GM18505 (cell line): Measurements from ENCODE around the gene LMTK2.

ENCODE experiments used
- ATAC-seq: cut with Tn5 transposase; IDR thresholded peaks from one replicate; pipeline ENCODE4 v1.9.1; 2021; ENCODE audit not compliant: unreplicated experiment
- POLR2A ChIP-seq: IDR thresholded peaks from 4 replicates; pipeline ENCODE4 v1.6.1; 2011; ENCODE audit warnings: borderline replicate concordance; ENCODE audit not compliant: insufficient read depth, insufficient read length; ENCODE audit errors: extremely low read depth

LMTK2 gene

DNA sequence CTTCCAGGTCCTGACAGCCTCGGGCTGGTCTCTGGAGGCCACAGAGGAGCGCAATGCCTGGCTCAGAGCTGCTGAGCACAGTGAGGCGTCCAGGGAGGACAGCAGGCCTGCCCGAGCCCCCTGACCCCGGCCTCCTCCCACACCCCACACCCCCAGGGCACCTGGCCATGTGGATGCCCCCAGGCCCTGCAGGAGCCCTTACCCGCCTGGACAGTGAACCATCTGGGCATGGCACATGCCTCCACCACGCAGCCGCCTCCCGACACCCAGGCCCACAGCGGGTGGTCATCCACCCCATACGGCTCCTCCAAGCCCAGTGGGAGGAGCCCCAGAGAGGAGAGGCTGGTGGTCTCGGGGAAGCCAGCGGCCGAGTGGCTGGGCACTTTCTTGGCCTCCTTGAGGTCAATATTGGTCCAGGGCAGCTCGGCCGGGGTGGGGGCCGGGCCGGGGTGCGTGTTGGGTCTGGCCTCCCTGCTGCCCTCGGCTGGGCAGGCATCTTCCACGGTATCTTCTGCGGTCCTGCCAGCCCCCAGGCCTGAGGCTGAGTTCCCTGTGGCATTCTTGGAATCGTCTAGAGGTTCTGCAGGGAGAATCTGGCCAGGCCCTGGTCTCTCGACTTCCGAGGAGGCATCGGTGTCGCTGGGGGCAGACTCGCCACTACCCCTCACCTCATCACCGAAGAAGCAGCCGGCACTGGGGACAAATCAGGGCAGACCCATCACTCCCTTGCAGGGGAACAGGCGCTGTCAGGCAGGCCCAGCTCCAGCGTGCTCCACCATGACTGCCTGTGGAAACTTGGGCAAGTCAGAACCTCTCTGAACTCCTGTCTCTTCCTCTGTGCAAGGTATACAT, 126.8 kb downstream of the LMTK2 start:
- no peak for TF ChIP-seq POLR2A
- ATAC-seq, result no peak

DNA sequence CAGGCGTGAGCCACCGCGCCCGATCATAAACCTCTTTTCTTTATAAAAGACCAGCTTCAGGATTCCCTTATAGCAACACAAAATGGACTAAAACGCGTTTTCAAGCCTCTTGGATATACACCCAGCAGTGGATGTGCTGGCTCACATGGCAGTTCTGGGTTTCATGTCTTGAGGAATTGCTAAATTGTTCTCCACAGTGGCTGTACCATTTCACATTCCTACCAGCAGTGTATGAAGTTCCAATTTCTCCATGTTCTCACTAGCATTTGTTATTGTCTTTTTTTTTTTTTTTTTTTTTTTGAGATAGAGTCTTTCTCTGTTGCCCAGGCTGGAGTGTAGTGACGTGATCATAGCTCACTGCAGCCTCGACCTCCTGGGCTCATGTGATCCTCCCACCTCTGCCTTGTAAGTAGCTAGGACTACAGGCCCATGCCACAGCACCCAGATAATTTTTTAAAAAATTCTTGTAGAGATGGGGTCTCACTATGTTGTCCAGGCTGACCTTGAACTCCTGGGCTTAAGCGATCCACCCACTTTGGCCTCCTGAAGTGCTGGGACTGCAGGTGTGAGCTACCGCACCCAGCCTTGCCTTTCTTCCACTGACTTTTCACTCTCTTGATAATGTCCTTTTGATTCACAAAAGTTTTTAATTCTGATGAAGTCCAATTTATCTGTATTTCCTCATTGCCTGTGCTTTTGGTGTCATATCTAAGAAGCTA, 127.9 kb downstream of the LMTK2 start:
- no peak for ATAC-seq
- TF ChIP-seq POLR2A, result no peak

DNA sequence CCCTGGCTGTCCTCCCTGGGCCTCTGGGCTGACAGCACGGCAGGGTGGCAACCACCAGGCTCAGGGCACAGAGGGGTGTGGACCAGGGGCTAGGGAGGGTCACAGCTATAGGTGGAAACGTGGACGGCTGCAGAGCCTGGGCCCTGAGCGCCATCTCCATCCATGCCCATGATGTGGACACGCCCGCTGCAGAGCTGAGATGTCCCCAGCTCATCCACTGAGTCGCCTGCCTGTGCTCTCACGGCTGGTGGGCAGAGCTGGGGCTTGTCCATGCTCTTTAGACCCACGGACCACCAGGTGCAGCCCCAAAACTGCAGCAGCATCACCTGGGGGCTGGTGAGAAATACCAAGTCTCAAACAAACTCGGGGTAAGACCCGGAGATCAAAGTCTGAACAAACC, 129.2 kb downstream of the LMTK2 start:
- TF ChIP-seq POLR2A, result no peak
- no peak for ATAC-seq

DNA sequence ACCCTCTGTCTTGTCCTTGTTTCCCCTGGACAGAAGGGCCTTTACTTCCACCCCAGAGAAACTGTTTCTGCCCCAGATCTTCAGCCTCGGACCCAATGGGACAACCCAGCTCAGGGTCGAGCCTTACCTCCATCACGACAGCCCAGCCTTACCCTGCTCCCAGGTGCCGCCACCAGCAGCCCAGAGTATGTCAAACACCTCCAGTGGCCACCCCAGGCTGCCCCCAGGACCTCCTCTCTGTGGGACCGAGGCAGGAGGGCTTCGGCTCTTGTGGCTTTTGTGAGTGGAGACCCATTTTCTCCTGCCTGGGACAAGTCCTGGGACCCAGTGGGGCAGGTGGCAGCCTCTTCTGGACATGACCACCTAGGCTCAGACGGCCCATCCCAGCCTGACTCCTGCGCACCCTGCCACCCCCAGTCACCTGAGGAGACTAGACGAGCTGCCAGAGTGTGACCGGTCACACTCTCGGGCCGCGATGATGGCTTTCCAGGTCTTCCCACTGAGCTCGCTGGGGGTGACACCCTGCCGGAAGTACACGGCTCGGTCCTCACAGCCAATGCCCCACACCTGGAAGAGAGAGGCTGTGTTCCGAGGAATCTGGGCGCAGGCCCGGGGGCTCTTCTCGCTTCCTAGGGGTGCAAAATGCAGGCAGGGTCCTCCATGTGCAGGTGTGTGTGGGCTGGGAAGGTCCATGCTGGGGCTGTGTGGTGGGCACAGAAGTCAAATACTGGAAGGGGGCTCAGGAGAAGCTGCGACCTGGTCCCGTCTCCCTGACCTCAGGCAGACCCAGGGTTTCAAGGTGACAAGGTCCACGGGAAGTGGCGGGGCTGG, 129.9 kb downstream of the LMTK2 start:
- no peak for ATAC-seq

DNA sequence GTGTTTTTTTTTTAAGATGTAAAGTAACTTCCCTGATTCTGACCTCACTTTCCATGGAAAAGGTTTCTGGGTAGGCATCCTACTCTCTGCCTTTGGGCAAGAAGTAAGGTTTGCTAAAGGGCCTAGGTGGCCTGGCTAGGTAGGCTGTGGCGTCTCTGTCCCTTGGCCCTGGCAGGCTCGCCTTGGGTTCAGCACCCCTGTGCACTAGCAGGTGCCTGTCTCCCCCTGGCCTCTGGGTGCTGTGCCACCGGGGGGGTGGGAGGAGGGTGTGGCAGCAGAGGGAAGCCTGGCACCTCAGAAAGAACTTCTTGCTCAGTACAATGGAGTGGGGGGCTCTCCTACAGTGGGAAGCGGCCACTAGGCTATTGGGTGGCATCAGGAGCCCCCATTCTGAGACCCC, 131.4 kb downstream of the LMTK2 start:
- no peak for ATAC-seq
- no peak for TF ChIP-seq POLR2A

More for the DNA sequence above, 129.9 kb downstream of the LMTK2 start:
- no peak for TF ChIP-seq POLR2A

DNA sequence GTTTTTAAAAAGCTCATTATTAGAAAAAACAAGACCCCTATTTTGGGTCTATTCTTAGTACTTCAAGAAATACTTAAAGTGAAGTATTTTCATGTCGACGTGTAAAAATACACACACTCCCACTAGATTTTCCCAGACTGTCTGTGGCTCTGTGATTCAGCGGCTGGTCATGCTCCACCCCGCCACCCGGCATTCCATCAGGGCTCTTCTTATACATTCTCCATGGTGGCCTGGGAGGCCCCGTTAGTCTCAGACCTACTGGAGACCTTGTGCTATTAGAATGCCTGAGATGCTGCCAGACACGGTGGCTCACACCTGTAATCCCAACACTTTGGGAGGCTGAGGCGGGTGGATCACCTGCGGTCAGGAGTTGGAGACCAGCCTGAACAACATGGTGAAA, 132.3 kb downstream of the LMTK2 start:
- TF ChIP-seq POLR2A, result no peak
- no peak for ATAC-seq

DNA sequence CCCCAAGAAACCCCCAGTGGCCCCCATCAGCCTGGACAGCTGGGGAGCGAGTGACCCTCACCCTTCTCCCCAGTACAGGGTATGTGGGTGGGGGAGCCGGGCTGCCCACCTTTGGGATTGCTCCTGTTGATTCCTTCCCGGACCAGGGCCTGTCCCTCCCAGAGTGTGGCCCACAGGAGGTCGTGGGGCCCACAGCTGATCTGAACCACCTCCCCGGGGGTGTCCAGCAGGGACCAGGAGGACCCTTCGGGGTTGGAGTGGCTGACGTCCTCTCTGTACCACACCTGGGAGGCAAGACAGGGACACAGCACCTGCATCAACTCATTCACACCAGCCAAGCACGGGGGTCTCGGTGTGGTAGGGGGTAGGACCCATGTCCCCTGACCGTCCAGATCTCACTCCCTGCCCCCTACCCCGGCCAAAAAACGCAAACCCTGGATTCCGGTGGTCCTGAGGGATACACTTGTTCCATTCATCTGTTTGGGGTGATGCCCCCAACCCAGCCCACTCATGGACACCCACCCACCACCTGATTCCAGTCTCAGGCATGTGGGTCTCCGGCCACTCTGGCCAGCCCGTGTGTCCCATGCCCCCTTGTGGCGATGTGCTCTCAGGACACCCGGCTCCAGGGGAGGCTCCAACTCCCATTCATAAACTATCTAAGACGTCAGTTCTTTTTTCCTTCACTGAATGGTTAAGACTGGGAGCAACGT, 134.5 kb downstream of the LMTK2 start:
- TF ChIP-seq POLR2A, result no peak
- no peak for ATAC-seq

DNA sequence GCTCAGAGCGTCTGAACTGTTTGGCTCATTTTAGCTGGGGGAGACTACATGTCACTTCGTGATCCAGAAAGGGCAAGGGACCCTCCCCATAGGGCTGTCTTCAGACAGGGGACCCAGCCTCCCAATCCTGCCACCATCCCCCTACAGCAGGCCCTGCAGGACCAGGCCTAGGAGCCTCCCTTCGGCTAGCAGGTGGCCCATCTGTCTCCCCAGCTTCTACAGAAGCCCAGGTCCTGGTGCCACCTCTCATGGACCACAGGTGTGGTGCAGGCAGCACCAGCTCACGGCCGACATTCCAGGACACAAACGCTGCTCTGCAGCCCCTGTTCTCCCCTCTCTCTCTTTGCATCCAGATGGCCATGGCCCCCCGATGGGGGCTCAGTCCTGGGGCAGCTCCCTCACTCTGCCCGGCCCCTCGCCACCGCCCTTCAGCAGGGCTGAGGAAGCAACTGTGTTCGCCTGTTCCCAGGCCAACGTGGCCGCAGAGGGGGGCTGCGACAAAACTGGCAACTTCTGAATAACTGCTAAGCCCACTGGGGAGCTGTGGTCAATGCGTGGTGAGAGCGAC, 135.1 kb downstream of the LMTK2 start:
- ATAC-seq, result no peak
- TF ChIP-seq POLR2A, result no peak

DNA sequence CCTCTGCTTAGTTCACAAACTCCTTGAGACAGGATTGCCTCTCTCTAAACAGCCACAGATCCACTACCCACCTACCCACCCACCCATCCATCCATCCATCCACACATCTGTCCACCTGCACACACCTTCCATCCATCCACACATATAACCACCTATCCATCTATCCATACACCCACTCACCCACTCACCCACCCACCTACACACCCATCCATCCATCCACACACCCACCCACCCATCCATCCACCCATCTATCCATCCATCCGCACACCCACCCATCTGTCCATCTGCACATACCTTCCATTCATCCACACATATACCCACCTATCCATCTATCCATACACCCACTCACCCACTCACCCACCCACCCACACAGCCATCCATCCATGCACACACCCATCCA, 135.7 kb downstream of the LMTK2 start:
- ATAC-seq, result no peak
- TF ChIP-seq POLR2A, result no peak

DNA sequence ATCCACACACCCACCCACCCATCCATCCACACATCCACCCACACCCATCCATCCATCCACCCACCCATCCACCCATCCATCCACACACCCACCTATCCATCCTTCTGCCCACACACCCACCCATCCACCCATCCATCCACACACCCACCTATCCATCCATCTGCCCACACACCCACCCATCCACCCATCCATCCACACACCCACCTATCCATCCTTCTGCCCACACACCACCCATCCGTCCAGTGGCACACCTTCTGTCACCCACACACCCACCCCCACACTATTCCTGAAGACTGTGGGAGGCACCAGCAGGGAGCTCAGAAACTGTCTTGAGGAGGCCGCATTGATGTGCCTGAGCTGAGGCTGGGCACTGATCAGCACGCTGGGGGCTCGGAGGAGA, 136.3 kb downstream of the LMTK2 start:
- no peak for ATAC-seq
- TF ChIP-seq POLR2A, result no peak

DNA sequence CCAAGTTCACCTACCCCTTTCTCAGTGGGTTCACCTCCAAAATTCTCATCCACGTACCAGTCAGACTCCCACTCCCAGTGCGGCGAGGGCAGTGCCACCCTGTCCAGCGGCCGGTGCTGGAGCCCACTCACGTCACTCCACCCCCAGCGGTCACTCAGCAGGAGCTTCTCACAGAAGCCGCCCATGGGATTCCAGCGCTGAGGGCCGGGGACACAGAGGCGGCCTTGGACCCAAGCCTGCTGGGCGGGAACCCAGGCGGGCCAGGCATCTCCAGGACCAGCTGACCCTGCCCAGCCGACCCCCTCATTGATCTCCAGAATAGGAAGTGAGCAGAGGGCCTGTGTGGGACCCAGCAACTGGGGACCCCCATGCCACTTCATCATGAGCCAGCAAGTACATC, 138.2 kb downstream of the LMTK2 start:
- TF ChIP-seq POLR2A, result no peak
- no peak for ATAC-seq

DNA sequence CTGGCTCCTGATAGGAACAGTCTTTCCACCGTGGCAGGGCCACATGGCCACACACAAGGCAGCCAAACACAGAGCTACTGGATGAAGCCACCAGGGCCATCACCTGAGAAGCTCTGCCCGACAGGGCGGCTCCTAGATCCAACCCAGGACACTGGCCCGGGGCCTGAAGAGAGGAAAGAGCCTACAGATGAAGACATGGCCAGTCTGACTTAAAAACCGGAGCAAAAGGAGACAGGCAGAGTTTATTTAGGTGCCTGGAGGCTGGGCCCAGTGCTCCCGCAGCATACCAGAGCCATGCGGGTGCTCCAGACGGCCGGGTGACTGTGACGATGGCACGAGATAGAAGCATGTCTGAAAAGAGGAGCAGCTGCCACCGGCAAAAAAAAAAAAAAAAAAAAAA, 141.5 kb downstream of the LMTK2 start:
- TF ChIP-seq POLR2A, result no peak
- no peak for ATAC-seq
